ENCODE results near the gene NOXO1. TPM values are rescaled to one million over a fixed set of nuclear protein-coding genes. Genes with fewer than 3 reads are reported as not detected.

The NOXO1 gene
- total and polyA plus RNA-seq, 10 of the 15 experiments (the other 5 are each of a cell fraction or from before 2014, with no cell fraction given): 0.09 to 0.76 (median 0.26) TPM; not detected in 4

DNA sequence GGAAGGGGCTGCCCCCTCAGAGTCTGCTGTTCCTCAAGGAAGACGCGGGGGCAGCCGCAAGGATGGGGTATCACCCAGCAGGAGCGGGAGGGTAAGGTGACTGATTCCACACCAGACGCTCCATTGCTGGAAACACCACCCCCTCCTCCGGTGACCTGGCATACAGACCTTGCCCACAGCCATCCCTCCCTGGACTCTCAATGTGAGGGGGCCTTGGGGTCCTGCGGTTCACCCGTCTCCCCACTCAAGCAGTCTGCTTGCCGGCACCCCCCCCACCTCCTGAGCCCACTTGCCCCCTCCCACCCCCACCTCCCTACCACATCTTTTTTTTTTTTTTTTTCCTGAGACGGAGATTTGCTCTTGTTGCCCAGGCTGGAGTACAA, 50.9 kb downstream of the NOXO1 start:
- Histone ChIP-seq H3K4me3 (no peak overlapping the region), H3K36me3 (ENCODE audit: control insufficient read depth in 2 of 2, insufficient read depth in 2 of 2, low read length in 1 of 2) (no peaks in the 10 kb centered on the region), H3K27ac (ENCODE audit: control insufficient read depth, insufficient read depth) (no peak overlapping the region), H3K4me1 (ENCODE audit: control insufficient read depth, insufficient read depth, low read length) (no peaks in the 10 kb centered on the region; the same call in 1 of the 2 replicates), H3K27me3 (replicated peaks in 1 of 2; ENCODE audit: control insufficient read depth in 2 of 2, insufficient read depth in 2 of 2, low read length in 1 of 2) (no peaks in the 10 kb centered on the region; a peak in 3 of 4 replicates), H3K4me2 (ENCODE audit: control insufficient read depth, insufficient read depth) (no peak overlapping the region), H3K9ac (ENCODE audit: control insufficient read depth, insufficient read depth, low read length) (no peak overlapping the region), H3K79me2 (ENCODE audit: control insufficient read depth, insufficient read depth, low read length) (no peaks in the 10 kb centered on the region), H3K9me3 (replicated peaks; ENCODE audit: control insufficient read depth, insufficient read depth, low read length) (no peaks in the 10 kb centered on the region), H2AFZ (ENCODE audit: control insufficient read depth, low read depth, low read length) (no peak overlapping the region), H4K20me1 (ENCODE audit: control insufficient read depth, insufficient read depth) (no peaks in the 10 kb centered on the region)
- no peak for DNase-seq (ENCODE audit: low read depth, low spot score)
- TF ChIP-seq BMI1 (IDR thresholded peaks at IDR 0.05; ENCODE audit: borderline replicate concordance): no peak
- TF ChIP-seq, protein P1, sequence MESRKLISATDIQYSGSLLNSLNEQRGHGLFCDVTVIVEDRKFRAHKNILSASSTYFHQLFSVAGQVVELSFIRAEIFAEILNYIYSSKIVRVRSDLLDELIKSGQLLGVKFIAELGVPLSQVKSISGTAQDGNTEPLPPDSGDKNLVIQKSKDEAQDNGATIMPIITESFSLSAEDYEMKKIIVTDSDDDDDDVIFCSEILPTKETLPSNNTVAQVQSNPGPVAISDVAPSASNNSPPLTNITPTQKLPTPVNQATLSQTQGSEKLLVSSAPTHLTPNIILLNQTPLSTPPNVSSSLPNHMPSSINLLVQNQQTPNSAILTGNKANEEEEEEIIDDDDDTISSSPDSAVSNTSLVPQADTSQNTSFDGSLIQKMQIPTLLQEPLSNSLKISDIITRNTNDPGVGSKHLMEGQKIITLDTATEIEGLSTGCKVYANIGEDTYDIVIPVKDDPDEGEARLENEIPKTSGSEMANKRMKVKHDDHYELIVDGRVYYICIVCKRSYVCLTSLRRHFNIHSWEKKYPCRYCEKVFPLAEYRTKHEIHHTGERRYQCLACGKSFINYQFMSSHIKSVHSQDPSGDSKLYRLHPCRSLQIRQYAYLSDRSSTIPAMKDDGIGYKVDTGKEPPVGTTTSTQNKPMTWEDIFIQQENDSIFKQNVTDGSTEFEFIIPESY (IDR thresholded peaks at IDR 0.05): no peak
- TF ChIP-seq RELA (IDR thresholded peaks at IDR 0.05; ENCODE audit: borderline replicate concordance, partially characterized antibody): no peak
- BruUV-seq (replicated peaks): no TSS peak
- CTCF ChIA-PET: interaction anchor here (1.6 to 2.5 kb wide), 4 partner anchors 10 to 64 kb away, joined by 4 to 12 read pairs (median 8); no protein-coding TSS in a partner anchor
- in situ Hi-C loops (cut with MboI): loop anchor here (10.0 kb wide), 1 partner anchor 66 kb away; no protein-coding TSS in a partner anchor
- RAD21 ChIA-PET (ENCODE audit: unreplicated experiment): no interaction called here
- no peak for FAIRE-seq
- intact Hi-C loops (cut with micrococcal nuclease; ENCODE audit: unreplicated experiment): no loop called here
- 71% methylated on average over 6 of the region's 10 CpGs for WGBS (ENCODE audit: insufficient coverage, insufficient replicate concordance, low lambda C conversion rate, missing lambda C conversion rate)
- SMC1A ChIA-PET (ENCODE audit: uncharacterized antibody, unreplicated experiment): interaction anchor here (1.8 kb wide), 1 partner anchor 64 kb away, joined by 3 read pairs; no protein-coding TSS in a partner anchor
- no peak for ATAC-seq
- POLR2A ChIA-PET: no interaction called here

Measured in GM12878 (cell line).